GM18858 (cell line): ENCODE measurements around the gene NCKAP1.
"Not testable (repeated sequence)": the region's sequence is repeated elsewhere in the genome, so short reads cannot be mapped to it uniquely, and the experiment has no call there.

ENCODE experiments used
- ATAC-seq: cut with Tn5 transposase; IDR thresholded peaks from one replicate; pipeline ENCODE4 v1.9.1; 2021; ENCODE audit not compliant: unreplicated experiment

Gene NCKAP1

DNA sequence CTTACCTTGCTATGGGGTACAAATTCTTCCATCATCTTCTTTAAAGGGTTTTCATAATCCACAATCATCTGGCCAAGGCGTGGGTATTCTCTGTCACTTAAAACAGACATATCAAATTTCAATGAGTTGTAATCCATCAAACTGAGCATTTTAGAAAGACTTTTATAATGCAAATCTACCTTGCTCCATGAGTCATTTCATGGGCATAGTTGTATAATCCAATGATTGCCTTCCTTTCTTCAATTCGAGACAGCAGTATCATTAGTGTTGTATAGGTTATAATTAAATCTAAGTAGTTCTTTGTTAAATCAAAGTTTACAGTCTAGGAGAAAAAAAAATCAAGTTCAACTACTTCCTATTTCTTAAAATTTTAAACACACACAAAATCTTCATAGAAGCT is 36.3 kb downstream of the NCKAP1 start:
- no peak for ATAC-seq

- ATAC-seq: no peak
Measured at GRCh38 chr2:183000846-183001245, 37.4 kb downstream of the NCKAP1 start.

- no peak for ATAC-seq
Measured at GRCh38 chr2:182999348-183000028, 38.8 kb downstream of the NCKAP1 start.

- no peak for ATAC-seq
Measured at GRCh38 chr2:182994228-182994912, 43.9 kb downstream of the NCKAP1 start.

- ATAC-seq: no peak
Measured at GRCh38 chr2:182982941-182983340, 55.3 kb downstream of the NCKAP1 start.

GRCh38 chr2:182981475-182981874 is 56.8 kb downstream of the NCKAP1 start:
- ATAC-seq: not testable (repeated sequence)

- ATAC-seq: no peak
Measured at GRCh38 chr2:182980652-182981051, 57.6 kb downstream of the NCKAP1 start.

- ATAC-seq: peak; percentile 79
Measured at GRCh38 chr2:182980115-182980514, 58.1 kb downstream of the NCKAP1 start.

GRCh38 chr2:182977463-182977862 is 60.8 kb downstream of the NCKAP1 start:
- peak; percentile 34 for ATAC-seq

DNA sequence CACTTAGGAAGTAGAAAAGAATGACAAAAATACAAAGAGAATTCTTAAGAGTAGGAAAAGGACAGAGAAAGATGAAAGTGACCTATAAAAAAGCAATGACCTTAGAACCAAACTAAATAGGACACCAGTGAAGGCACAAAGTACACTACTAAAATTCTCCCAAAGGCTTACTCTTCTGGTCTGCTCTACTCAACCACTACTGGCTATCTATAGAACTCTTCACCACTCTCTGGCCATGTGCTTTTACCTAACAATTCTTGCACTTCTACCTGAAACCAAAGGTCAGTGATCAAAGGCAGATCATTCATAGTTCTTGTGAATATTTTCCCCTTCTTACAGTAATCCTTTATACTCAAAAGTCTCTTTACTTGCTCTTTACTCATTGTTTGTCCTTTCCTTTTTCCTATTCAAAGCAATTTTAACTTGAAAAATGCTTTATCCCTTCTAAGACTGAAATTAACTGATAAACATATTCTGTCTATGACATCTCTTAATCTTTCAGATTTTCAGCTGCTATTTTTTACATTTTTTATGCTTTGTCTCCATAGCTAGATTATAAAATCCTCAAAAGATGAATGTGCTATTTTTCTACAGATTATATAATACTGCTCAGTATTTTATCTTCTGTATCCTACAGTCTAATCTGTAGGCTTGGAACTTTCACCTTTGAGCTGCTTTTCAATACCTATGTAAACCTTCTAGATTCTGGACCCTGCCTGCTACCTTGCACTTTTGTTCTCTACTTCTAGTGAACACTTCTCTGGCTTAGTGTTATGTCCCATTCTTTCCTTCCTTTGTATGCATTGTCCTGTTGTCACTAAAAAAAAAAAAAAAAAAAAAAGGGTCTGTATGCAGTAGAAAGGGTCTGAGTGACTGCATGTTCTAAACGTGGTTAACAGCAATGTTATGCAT is 64.6 kb downstream of the NCKAP1 start:
- no peak for ATAC-seq

- no peak for ATAC-seq
Measured at GRCh38 chr2:182972548-182972942, 65.7 kb downstream of the NCKAP1 start.

GRCh38 chr2:182971820-182972547 is 66.3 kb downstream of the NCKAP1 start:
- ATAC-seq: peak; percentile 44

- ATAC-seq: no peak
Measured at GRCh38 chr2:182970486-182970885, 67.8 kb downstream of the NCKAP1 start.

DNA sequence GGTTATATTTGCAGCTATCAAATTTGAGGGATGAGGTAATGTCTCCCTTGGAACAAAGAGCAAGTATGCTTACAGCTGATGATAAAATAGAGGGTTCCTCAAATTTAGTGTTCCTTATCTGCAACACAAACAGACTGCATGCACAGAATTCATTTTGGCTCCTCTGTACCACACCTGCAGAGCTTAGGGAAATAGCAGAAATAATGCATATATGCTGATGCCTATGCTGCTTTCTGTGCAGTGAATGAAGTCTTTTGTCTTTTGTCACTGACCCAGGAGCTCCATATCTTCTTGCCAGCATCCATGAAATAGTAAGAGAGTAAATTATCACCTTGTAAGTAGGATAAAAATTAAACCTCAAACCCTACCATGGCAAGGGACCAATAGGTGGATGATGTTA is 69.8 kb downstream of the NCKAP1 start:
- ATAC-seq: no peak

GRCh38 chr2:182966356-182966755 is 71.9 kb downstream of the NCKAP1 start:
- ATAC-seq: not testable (repeated sequence)

DNA sequence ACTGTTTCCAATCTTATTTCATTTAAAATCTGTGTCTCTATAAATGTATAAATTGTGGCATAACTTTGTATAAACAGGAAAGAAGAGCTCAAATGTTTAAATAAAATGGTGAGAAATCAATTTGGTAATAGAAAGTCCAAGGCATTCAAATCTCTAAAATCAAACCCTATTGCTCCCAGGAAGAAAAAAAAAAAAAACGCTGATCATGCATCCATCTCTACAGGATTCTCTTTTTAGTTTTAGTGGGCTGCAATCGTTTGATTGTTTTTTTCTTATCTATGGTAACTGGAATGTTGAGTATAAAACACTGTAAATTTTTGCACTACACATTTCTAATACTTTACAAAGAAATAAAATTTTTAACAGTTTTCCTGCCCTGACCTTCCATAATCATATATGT is 75.6 kb downstream of the NCKAP1 start:
- ATAC-seq: no peak

DNA sequence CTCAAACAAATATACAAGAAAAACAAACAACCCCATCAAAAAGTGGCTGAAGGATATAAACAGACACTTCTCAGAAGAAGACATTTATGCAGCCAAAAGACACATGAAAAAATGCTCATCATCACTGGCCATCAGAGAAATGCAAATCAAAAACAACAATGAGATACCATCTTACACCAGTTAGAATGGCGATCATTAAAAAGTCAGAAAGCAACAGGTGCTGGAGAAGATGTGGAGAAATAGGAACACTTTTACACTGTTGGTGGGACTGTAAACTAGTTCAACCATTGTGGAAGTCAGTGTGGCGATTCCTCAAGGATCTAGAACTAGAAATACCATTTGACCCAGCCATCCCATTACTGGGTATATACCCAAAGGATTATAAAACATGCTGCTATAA is 77.4 kb downstream of the NCKAP1 start:
- ATAC-seq: not testable (repeated sequence)

- no peak for ATAC-seq
Measured at GRCh38 chr2:182954789-182955188, 83.5 kb downstream of the NCKAP1 start.

- ATAC-seq: no peak
Measured at GRCh38 chr2:182952741-182953450, 85.4 kb downstream of the NCKAP1 start.

DNA sequence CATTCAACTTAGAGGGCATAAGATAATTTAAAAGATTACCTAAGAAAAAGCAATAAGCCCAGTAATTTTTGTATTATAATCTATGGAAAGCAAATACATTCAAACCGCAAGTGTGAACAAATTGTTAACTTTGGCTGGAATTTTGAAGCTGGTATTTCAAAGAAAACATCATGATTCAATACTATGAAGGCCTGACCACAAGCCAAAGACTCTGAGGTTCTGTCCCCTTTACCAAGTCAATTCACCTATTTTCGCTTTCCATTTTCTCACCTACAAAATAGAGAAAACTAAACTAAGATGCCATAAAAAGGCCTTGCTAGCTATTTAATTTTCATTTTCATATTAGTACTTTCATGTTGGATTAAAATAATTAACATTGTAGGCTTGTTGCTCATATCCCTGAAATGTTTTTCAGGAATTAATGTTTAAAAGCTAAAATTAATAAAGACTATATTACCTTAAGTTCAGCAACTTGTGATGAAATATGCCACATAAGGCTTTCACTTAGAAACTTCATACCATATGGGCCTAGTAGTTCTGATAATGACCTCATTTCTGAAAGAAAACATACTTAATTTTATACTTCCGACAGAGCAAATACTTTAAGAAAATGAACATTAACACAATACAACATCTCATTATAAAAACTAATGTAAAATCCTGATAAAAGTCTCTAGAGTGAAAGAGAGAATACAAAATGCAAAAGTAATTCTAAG is 86.2 kb downstream of the NCKAP1 start:
- peak; percentile 54 for ATAC-seq
